Stimulated activated CD4-positive, alpha-beta T cell treated with anti-CD3 and anti-CD28 coated beads, Interleukin-12 subunit alpha, Interleukin-12 subunit beta, amount 100 ng/mL, for 4 hours (primary cell): ENCODE measurements around the gene ARF6.
"Not testable (repeated sequence)": the region's sequence is repeated elsewhere in the genome, so short reads cannot be mapped to it uniquely, and the experiment has no call there.

Experiments used
- DNase-seq: peaks from one replicate; pipeline ENCODE4 v3.0.0-alpha.2; 2020

Gene ARF6

DNA sequence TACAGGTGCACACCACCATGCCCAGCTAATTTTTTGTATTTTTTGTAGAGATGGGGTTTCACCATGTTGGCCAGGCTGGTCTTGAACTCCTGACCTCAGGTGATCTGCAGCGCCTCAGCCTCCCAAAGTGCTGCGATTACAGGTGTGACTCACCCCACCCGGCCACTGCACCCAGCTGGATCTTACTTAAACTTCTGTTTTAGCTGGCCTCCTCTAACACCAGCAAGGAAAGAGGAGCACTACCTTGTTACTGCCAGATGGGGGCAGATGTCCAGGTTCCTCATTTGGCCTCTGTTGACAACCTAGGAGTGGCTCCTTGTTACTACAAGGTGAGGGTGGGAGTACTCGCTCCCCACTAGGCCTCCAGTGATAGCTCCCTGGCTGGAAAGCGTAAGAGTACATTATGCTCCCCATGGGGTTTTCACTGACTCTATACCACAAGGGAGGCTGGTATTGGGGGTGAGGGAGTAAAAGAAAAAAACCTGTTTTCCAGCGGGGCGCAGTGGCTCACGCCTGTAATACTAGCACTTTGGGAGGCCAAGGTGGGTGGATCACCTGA lies 13.2 kb upstream of the ARF6 start:
- peak; percentile 19 for DNase-seq

DNA sequence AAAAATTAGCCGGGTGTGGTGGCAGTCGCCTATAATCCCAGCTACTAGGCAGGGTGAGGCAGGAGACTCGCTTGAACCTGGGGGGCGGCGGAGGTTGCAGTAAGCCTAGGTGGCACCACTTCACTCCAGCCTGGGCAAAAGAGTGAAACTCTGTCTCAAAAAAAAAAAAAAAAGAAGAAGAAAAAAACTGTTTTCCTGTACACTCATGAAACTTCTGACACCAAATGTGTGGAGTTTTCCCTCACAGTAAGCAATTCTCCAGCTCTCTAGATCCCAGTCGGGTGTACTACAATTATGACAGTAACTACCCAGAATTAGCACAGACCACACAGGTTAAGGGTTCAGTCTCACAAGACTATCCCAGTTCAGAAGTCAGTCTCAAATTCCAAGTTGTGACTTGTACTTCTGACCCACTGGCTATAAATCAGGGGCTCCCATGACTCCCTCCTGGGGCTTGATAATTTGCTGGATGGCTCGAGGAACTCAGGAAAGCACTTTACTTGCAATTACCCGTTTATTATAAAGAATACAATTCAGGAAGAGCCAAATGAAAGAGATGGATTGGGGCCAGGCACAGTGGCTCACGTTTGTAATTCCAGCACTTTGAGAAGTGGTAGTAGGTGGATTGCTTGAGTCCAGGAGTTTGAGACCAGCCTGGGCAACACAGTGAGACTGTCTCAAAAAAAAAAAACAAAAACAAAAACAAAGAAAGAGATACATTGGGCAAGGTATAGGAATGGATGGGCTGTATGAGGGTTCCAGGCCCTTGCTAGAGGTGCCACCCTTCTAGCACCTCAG lies 12.4 kb upstream of the ARF6 start:
- DNase-seq = no peak

DNA sequence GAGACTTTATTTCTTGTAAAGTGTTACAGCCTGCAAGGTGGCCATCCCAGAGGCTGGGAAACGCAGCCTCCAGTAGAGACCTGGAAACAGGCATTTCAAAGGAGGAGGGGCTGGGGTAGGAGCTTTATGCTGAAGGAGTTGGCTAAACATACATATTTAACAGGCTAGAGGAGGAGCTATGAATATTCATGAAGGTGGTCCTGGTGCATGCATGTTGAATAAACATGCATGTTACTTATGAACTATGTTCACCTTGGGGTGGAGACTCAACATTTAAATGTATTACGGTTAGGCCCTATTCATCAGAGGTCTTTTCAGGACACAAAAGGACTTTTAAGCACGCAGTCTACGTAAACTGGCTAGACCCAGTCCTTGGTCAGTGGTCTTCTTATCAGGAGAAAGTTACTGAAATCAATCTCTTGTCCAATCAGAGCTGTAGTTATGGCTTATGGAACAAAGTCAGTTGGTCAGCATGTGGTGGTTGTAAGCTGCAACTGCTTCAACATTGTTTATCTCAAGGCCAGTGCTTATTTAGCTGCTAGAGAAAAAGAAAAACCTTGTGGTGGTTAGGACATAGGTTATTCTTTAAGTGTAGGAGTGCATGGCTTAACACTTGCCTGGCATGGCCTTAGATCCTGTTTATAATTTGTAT lies 11.4 kb upstream of the ARF6 start:
- no peak for DNase-seq

DNA sequence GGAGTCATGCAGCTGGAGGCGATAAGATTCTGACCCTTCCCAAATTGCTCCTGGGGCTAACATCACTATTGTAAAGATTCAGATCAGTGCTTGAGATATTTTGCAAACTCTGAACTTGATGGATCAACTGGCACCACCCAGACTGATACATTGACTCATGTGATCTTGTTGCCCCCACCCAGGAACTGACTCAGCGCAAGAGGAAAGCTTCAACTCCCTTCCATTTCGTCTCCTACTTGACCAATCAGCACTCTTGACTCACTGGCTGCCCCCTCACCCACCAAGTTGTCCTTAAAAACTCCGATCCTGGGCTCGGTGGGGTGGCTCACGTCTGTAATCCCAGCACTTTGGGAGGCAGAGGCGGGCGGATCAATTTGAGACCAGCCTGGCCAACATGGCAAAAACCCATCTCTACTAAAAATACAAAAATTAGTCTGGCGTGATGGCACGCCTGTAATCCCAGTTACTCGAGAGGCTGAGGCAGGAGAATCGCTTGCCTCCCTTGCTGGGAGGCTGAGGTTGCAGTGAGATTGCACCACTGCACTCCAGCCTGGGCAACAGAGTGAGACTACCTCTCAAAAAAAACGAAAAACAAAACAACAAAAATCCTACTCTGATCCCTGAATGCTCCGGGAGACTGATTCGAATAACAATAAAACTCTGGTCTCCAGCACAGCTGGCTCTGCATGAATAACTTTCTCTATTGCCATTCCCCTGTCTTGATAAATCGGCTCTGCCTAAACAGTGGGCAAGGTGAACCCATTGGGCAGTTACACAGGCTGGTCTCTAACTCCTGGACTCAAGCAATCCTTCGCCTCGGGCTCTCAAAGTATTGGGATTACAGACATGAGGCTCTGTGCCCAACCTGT lies 9.8 kb upstream of the ARF6 start:
- DNase-seq = no peak

DNA sequence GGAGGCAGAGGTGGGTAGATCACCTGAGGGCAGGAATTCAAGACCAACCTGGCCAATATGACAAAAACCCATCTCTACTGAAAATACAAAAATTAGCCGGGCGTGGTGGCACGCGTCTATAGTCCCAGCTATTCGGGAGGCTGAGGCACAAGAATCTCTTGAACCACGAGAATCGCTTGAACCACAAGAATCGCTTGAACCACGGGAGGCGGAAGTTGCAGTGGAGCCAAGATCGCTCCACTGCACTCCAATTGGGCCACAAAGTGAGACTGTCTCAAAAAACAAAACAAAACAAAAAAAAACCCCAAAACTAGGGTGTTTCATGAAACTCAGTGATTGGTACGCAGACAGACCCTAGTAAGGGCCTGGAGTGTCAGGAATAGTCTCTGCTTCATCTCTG lies 6.4 kb upstream of the ARF6 start:
- DNase-seq = no peak

DNA sequence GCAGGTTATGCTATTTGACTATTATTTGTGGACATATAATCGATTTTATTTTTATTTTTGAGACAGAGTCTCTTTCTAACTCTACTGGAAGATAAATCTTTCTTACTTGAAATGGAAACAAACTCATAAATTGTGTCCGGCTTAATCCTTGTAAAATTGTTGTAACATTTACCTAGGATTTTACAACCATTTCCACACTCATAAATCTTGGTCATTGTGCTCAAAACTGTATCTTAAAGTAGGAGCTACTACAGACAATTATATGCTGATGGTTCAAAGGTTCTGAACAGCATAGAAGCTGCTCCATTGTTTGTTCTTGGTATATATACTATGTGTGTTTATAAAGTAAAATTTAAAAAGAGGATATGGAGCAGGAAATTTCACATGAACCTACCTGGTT lies 4.6 kb upstream of the ARF6 start:
- no peak for DNase-seq

DNA sequence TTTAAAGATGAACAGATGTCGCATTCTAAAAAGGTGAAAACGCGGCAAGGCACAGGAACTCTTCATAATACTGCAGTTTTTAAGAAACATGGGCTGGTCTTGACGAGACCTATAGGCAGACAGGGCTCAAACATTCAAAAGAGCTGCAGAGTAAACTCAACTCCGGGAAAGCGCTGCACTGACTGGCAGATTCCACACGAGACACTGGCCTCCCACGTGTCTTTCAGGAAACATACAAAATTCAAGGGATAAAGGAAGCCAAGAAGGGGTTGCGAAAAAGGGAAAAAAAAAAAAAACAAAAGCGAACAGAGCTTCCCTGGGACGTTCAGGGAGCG lies 614 bp upstream of the ARF6 start:
- no peak for DNase-seq

DNA sequence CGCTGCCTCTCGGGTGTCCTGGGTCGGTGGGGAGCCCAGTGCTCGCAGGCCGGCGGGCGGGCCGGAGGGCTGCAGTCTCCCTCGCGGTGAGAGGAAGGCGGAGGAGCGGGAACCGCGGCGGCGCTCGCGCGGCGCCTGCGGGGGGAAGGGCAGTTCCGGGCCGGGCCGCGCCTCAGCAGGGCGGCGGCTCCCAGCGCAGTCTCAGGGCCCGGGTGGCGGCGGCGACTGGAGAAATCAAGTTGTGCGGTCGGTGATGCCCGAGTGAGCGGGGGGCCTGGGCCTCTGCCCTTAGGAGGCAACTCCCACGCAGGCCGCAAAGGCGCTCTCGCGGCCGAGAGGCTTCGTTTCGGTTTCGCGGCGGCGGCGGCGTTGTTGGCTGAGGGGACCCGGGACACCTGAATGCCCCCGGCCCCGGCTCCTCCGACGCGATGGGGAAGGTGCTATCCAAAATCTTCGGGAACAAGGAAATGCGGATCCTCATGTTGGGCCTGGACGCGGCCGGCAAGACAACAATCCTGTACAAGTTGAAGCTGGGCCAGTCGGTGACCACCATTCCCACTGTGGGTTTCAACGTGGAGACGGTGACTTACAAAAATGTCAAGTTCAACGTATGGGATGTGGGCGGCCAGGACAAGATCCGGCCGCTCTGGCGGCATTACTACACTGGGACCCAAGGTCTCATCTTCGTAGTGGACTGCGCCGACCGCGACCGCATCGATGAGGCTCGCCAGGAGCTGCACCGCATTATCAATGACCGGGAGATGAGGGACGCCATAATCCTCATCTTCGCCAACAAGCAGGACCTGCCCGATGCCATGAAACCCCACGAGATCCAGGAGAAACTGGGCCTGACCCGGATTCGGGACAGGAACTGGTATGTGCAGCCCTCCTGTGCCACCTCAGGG lies 679 bp downstream of the ARF6 start:
- peak; percentile 71 for DNase-seq

DNA sequence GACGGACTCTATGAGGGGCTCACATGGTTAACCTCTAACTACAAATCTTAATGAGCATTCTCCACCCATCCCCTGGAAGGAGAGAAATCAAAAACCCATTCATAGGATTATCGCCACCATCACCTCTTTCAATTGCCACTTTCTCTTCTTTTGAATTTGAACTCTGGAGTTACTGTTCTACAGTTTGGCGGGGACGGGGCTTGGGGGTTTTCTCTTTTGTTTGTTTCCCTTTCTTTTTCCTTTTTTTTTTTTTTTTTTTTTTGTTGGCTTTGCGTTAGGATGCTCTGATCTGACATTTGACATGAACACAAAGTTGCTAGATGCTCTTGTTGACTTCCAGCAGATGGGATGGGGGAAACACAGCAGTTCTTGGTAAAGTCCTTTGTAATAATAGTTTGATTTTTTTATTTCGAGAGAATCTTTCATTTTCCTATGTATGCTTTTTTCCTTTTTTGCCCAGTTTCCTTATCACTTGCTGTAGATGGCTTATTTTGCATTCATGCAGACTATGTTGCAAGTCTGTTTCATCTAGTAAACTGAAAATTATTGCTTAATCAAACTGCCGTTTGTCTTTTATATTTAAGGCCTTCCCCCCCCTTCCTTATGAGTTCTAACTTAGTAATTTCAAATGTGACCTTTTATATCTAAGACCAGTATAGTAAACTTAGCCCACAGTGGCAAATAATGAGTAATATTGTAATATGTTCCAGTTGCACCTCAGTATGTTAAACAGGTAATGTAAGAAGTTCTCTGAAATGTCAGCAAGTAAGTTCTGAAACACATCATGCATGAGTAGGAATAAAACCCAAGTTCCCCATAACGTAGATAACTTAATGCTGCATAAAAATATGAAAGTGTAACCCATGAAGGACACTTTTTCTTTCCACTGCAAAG lies 1.6 kb downstream of the ARF6 start:
- not testable (repeated sequence) for DNase-seq

DNA sequence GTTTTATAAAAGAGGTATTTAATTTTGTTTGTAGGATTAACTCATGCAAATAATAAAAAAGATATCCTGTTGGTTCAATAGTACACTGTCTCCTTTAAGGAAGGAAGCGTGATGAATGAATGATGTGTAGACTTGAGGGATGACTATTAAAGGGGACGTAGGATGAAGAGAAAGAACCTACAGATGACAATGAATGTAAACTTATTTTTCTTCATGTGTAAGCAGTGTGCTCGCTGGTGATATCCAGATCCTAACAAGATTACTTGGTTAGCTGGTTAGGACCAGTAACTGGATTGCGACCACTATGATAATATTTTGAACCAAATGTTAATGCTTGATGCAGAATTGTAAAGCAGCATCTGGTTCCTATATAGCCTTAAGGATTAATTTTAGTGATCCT lies 2.6 kb downstream of the ARF6 start:
- no peak for DNase-seq

DNA sequence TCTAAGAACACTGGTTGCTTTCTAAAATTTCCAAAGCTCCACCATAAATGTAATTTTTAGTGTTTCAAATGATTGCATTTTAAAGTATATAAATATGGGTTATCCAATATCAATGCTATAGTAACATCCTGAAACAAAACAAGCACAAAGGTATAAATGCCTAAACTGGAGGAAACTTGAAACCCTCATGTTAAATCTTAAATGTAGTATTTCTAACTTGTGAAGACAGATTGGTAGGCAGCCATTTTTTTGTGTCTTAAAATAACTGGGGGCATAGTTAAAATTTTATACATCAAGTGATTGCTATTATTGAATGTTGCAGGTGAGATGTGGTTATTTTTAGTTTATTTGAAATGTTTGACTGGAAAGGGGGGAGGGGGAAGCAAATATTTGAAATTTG lies 3.4 kb downstream of the ARF6 start:
- DNase-seq = not testable (repeated sequence)

DNA sequence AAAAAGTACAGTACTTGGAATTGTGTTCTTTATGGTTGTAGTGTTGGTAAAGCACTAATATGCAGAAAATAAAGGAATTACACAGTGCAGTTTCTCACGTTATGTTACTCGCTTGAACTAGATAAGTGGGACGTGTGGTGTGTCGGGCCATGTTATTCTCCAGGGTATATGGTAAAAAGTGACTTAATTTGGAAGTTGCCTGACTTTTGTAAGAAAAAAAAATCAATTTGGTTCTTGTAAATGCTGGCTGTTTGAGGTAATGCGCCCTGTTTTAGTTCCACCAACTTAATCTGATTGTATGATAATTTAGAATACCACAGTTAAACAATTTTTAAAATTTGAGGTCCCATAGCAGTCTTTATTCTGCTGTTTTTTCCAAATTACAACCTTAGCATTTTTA lies 4.1 kb downstream of the ARF6 start:
- DNase-seq = no peak

DNA sequence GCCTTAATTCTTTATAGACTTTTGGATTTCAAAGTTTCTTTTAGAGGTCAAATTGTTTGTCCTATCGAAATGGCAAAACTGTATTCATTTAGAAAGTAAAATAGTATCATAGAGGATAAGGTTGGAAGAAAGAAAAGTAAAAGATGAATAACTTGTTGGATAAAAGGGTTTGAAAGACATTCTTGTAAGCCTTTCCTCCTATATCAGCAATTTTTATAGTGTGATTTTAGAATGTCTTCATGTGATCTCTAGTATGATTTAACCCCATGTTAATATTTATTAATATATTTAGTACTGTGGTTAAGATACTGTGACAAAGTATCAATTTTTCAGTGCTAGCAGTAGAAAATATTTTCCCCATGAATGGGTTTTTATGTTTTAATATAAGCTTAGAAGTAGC lies 4.5 kb downstream of the ARF6 start:
- no peak for DNase-seq

DNA sequence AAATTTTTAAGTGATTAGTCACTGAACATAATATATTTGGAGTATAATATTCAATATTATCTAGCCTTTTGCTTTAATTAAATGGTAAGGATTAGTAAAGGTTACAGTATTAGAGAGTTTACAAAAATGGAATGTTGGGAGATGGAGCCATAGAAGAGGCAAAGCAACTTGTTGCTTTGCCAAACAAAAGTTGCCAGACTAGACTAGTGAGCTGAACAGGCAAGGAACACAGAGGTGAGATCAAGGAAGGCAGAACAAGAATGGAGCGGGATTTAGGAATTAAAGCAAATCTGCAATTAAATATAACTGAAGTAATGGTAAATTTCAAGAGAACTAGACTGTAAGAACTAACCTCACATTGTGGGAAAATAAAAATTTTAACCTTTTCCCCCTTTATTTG lies 5.1 kb downstream of the ARF6 start:
- DNase-seq = no peak

DNA sequence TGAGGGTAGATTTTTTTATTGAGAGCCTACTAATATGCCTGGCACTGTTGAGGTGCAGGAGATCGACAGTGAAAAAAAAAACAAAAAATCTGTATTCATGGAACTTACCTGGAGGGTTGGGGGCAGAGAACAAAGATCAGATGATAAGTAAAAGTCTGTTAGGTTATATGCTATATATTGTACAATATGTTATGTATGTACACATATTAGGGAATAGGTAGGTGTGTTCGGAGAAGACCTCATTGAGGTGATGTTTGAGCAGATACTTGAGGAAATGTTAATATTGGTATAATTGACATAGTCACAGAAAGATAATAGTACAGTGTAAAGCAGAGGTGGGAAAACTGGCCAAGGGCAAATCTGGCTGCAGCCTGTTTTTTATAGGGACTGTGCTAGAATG lies 5.6 kb downstream of the ARF6 start:
- DNase-seq = no peak

DNA sequence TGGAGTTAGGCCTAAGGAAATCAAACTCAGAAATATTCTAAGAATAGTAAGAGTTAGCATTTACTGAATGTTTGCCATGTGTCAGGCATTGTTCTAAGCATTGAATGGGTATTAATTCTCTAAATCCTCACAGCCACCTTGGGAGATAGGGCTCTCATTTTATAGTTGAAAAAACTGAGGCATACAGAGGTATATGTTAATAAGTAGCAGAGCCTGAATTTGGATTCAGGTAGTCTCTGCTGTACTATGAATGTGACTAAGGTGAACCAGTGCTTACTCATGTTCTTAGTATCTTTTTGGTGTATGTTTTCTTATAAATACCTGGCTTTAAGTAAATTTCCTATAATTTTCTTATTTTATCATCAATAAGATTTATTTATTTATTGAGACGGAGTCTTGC lies 8.1 kb downstream of the ARF6 start:
- DNase-seq = no peak

DNA sequence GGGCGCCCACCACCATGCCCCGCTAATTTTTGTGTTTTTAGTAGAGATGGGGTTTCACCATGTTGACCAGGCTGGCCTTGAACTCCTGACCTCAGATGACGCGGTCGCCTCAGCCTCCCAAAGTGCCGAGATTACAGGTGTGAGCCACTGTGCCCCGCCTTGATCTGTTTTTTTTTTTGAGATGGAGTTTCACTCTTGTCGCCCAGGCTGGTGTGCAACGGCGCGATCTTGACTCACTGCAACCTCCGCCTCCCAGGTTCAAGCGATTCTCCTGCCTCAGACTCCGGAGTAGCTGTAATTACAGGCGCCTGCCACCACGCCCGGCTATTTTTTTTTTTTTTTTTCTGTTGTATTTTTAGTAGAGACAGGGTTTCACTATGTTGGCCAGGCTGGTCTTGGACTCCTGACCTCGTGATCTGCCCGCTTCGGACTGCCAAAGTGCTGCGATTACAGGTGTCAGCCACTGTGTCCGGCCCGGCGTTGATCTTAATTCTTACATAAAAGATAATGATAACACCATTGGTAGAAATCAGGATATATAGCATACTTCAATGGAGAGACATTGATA lies 9.9 kb downstream of the ARF6 start:
- not testable (repeated sequence) for DNase-seq

DNA sequence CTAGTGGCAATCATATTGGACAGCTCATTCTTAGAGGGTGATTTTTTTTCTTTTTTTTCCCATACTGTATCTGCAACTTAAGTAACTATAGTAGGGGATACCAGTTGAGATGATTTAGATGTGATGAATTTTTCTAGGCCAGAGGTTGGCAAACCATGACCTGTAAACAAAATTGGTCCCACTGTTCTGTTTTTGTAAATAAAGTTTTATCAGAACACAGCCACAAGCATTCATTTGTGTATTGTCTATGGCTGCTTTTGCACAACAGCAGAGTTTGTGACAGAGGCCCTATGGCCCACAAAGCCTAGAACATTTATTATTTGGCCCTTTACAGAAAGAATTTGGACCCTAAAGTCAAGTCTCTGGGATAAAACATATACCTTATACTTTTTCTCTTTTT lies 11.4 kb downstream of the ARF6 start:
- no peak for DNase-seq

DNA sequence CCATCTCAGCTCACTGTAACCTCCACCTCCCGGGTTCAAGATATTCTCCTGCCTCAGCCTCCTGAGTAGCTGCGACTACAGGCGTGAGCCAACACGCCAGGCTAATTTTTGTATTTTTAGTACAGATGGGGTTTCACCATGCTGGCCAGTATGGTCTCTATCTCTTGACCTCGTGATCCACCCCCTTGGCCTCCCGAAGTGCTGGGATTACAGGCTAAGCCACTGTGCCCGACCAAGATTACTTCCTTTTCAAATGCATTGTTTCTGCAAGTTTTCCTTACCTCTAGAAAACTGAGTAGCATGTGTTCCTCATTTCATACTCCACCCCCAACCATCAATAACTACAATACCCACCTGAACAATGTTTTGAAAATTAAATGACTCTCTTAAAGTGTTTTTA lies 13.1 kb downstream of the ARF6 start:
- no peak for DNase-seq

DNA sequence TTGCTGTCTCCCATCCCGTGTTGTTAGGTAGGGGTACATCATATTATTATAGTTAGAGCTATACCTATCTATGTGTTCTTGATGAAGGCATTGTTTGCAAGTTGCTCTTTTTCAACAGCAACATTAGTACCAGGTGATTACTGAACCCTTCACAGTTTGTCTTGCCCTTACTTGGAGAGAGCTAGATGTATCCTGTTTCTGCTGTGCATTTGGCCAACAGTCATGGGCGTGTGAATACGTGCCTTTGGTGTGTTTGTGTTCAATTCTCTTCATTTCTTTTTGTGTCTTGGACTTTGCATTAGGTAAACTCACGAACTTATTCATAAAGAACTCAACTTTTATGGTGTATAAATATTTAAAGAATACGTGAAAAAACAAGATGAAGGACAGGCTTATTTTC lies 14.3 kb downstream of the ARF6 start:
- no peak for DNase-seq

DNA sequence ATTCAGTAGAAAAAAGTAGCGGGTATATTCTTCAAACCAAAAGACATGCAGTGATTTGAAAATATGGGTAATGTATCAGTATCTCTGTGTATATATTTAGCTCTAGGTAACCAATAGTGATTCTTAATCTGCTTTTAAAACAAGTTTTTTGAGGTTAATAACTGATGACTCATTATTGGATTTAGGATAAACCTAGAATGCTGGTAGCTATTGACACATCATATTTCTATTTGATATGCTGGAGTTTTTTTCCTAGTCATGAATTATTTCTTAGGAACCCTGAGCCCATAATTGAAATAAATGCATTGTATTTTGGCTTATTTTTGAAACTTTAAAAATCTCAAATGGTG lies 15.5 kb downstream of the ARF6 start:
- no peak for DNase-seq
